GM04503 (cell line): ENCODE measurements around the gene TUFT1.
A peak's percentile ranks its signal among the peaks of the same experiment; 100 is the strongest.
"Not testable (repeated sequence)": the region's sequence is repeated elsewhere in the genome, so short reads cannot be mapped to it uniquely, and the experiment has no call there.

Experiments used
- DNase-seq: peaks from one replicate; pipeline ENCODE4 v3.0.0-alpha.2; 2012; ENCODE audit warnings: low read depth

The TUFT1 gene

DNA sequence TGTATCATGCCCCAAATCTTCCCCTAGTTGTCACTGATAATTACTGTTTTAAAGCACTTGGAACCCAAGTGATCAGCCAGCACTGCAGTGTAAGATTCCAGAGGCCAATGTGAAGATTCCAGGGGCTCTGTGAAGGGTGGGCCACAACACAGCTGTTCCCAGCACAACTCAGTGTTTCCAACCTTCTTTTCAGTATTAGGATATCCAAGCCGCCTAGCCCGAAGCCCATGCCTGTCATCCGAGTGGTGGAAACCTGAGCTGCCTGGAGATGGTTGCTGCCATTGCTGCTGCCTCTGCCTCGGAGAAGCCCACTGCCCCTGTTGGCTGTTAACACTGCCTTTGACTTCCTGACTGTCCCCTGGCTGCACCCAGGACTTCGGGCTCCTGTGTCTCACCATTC is 41.3 kb downstream of the TUFT1 start:
- no peak for DNase-seq

DNA sequence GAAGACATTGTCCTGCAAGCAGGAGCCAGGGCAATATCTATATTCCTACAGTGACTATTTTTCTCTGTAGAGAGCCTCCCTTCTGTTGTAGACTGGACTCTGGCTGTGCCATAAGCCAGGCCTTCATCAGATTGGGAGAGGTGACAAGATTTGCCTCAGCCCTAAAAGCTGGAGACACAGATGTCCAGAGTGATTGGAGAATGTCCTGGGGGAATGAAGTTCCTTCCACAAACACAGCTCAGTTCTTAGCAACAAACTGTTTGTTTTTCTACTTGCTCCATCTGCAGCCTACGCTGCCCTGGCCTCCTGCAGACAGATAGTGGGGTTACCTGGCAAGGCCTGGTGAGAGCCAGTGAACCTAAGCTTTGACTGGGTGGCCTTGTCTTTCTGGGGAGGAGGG is 41.8 kb downstream of the TUFT1 start:
- no peak for DNase-seq

DNA sequence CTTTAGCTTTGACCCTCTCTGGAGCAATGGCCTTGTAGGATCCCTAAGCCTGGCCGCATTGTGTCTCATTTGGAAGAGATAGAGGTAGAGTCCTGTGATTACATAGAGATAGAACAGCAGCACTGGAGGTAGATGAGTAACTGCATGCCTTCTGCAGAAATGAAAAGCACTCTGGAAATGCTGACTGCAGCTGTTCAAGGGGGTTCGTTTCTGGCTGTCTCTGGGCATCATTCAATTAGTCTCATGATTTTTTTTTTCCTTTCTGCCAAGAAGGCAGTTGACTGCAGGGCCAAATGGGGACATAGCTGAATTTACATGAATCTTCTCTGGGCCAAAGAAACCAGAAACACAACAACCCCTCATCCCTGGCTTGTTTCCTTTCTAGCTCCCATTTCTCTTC is 43.7 kb downstream of the TUFT1 start:
- DNase-seq, result no peak

DNA sequence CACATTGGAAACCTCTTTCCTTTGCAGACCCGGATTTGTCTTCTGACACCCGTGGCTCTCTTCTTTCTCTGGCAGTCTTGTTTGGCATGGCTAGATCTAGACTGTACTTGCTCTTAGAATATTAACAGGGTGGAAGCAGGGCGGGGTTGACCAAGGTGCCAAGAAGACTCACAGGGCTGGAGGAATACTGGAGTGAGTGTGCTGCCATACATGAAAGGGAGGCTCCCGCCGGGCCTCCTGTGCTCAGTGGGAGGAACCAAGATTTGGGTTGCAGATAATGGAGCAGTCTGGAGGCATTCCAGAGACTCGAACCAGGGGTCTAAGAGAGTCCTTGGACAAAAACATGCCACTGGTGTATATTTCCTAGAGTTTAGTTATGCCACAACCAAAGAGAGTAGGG is 44.2 kb downstream of the TUFT1 start:
- DNase-seq, result no peak

DNA sequence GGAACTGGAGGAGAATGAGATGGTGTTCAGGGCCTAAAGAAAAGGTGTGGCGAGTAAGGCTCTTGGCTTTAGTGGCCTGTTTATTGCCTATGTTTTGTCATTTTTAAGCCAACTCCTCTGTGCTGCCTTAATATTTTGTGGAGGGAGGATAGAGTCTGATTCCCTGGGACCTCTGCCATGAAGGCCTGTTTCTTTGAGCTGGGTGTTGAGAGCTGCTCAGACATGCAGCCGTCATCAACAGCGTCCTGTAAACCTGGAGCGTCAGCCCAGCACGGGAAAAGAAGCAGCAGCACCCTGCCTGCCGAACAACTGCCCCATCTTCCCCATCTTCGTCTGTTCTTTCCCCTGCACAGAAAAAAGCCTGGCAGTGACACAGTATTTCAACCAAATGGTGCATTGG is 44.7 kb downstream of the TUFT1 start:
- no peak for DNase-seq

DNA sequence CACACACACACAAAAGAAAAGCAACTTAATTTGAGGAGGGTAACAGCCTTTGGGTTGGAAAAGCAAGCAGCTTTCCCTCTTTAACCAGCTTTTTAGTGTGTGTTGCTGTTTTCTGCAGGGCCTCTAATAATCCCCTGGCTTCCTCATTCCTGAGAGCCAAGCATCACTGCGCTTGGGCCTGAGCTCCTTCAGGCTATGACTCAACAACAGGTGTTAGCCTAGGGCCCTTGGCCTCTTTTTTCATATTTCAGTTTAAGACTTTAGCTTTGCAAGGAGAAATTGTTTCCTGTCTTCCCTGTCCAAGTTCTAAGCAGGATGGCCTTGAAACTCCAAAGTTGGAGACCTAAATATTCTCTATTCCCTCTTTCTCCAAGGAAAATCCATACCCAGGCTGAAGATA is 45.5 kb downstream of the TUFT1 start:
- no peak for DNase-seq

DNA sequence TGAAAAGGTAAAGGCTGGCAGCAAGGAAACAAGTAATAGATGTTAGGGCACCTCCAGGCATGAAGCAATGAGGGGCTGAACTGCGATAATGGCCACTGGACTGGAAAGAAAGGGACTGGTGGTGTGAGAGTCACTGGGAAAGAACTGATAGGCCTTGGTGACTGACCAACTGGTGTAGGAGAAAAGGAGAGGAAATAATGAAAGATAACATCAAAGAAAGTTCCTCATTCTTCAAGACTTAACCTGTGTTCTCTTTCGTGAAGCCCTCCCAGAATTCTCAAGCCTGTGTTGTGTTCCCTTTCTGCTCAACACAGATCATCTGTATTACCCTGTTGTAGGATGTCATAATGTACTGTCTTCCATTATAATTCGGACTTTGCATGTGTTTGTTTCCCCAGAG is 50.9 kb downstream of the TUFT1 start:
- no peak for DNase-seq

DNA sequence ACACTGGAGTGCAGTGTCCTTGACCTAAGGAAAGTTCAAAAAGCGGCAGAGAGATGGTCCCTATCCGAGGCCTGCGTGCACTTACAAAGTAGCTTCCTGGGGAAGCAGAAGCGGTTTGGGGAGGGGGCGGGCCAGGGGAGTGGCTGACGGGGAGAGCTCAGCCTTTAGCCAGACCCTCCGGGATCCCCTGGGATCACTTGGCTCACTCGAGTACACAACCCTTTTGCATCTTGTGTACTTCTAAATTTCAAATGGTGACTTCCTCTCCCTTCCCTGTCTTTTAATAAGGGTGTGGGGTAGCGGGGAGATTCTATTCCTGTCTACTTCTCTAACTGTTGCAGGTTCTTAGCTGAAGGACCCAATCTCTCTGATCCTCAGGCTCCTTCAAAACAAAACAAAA is 53.6 kb downstream of the TUFT1 start:
- no peak for DNase-seq

DNA sequence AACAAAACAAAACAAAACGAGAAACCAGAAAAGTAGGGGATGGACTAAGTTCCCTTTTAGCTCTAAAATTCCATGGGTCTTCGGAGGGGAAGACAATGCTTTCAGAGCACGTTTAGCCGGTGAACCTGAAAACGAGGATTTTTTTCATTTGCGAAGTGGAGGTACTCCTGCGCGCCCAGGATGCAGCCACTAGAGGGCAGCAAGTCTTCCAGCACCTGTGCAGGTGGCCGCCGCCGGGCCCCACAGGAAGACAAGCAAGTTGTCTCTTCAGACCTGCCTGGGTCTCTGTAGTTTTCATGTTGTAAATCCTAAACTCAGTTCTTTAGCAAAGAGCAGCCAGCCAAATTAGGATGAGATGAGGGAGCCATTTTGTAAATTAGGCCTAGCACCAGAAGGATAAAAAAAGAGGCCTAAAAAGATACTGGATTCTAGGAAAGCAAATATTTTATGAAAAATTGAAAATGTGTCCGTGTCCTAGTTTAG is 54.1 kb downstream of the TUFT1 start:
- no peak for DNase-seq

DNA sequence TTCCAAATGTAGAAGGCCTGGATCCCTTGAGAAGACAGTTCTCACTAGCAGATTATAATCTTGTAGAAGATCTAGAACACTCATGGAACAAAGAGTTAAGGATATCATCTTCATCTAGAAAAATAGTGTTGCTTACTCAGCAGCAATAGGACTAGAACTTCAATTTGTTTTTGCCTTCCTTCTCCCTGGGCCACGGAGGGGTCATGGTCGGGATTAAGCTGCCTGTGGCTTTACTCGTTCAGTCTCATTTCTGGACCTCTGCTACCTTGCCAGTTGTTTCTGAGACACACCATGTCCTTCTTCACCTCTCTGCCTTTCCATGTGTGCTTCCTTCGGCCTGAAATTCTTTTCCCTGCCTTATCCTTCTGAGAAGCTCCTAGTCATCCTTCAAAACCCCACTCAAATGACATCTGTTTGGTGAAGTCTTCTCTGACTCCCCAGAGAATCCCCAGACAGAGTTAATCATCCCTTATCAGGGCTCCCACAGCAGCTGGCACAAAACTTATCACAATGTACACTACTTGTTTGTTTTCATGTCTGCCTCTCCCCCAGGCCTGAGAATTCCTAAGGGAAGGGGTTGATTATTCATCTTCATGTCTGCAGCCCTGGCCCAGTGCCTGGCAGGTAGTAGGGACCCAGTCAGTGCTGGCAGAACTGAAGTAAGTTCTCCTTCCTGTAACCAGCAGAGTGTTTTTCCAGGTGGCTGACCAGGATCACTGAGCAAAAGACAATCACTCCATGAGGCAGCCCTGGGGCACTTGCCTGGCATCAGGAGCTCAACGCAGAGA is 56.3 kb downstream of the TUFT1 start:
- DNase-seq, result no peak

DNA sequence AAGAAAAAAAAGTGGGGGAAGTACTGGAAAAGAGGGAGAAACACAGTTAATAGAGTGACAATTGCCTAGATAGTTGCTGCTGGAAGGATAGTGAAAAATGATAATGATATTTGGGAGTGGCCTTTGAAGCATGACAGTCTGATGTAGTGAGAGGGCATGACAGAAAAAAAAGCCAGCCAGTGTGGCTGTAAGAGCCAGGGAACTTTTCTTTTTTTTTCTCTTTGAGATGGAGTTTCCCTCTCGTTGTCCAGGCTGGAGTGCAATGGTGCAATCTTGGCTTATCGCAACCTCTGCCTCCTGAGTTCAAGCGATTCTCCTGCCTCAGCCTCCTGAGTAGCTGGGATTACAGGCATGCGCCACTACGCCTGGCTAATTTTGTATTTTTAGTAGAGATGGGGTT is 62.4 kb downstream of the TUFT1 start:
- not testable (repeated sequence) for DNase-seq

DNA sequence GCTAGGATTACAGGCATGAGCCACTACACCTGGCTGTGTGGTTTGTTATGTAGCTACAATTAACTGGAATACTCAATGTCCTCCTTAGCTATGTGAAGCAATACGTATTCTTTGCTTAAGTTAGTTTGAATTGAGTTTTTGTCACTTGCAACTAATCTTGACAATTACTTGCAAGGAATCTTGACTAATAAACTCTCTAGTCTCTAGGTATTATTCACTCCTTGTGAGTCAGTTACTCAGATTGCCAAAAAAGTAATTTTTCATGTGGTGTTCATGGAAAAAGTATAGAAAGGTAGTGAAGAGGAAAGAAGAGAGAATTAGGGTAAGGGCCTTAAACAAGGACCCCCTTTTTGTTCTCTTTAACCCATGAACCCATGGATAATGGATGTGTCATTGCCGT is 64.2 kb downstream of the TUFT1 start:
- no peak for DNase-seq

DNA sequence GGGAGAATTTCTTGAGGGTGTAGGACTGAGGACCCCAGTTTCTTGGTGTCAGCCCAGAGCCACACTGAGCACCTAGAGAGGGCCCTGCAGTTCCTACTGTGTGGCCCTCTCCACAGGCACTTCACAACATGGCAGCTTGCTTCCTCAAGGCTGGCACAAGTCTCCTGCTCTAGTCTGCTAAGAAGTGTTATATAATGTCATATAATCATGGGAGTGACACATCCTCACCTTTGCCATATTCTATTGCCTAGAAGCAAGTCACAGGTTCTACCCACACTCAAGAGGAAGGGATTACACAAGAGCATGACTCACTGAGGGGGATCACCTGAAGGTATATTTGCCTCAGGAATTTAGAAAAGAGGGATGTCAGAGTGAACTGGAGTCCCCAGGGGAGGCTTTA is 66.3 kb downstream of the TUFT1 start:
- no peak for DNase-seq

DNA sequence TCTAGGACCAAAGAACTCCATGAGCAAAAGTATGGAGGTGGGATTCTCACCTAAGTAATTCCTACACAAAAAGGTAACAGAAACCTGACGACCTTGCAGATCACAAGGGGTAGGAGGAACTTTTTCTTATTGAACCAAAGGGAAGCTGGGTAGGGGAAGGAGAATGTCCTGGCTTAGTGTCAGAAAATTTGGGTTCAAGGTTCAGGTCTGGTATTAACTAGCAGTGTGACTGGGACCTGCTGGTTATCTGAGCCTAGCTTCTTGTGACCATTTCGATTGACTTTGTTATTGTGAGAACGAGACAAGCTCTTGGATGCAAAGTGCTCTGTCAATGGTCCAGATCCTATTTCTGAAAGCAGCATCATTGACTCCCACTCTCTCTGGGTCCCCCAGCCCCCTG is 66.7 kb downstream of the TUFT1 start:
- DNase-seq, result no peak

DNA sequence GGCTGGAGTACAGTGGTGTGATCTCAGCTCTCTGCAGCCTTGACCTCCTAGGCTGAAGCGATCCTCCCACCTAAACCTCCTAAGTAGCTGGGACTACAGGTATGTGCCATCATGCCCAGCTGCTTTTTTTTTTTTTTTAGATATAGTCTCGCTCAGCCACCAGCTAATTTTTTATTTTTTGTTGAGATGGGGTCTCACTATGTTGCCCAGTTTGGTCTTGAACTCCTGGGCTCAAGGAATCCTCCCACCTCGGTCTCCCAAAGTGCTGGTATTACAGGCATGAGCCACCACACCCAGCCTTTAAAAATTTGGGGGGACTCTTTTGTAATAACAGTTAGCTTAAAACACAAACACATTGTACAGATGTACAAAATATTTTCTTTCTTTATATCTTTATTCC is 70.0 kb downstream of the TUFT1 start:
- no peak for DNase-seq

DNA sequence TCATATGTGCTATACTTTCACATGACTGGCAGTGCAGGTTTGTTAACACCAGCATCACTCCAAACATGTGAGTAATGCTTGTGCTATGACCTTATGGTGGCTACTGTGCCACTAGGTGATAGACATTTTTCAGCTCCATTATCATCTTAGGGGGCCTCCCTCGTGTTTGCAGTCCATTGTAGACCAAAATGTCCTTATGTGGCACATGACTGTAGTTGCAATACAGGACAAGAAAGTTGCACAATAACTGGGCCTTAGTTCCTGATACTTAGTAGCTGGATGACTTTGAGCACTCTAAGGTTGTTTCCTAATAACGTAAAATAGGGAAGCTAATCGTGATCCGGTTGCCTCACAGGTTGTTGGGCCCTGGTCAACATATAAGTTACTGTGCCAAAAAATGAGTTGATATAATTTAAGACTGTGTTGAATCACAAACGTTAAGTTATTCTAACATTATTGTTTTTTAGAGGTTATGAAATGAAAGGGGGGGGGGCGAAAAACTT is 71.2 kb downstream of the TUFT1 start:
- peak; percentile 44 for DNase-seq

DNA sequence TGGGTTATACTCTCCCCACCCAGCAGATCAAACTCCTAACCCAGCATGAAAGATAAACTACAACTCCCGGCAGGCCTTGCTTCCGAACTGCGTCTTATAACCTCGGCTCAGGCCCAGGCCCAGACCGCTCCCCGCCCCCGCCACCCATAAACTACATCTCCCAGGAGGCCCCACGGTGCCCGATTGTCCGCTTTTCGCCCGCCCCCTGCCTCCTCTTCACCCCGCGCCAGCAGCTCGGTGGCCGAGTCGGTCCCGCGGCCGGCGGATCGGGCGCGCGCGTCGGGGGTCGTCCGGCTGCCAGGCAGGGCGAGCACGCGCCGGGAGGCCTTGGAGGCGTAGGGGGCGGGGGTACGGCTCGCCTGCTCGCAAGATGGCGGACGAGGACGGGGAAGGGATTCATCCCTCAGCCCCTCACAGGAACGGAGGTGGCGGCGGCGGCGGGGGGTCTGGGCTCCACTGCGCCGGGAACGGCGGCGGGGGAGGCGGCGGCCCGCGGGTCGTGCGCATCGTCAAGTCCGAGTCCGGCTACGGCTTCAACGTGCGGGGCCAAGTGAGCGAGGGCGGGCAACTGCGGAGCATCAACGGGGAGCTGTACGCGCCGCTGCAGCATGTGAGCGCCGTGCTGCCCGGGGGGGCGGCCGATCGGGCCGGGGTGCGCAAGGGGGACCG is 71.9 kb downstream of the TUFT1 start, which contains the start of gene SNX27:
SNX27 (plus strand) TSS at position 219 of the 669 bp plus-strand sequence; CDS start at position 371, 152 bp downstream.
- DNase-seq, result peak; percentile 49

DNA sequence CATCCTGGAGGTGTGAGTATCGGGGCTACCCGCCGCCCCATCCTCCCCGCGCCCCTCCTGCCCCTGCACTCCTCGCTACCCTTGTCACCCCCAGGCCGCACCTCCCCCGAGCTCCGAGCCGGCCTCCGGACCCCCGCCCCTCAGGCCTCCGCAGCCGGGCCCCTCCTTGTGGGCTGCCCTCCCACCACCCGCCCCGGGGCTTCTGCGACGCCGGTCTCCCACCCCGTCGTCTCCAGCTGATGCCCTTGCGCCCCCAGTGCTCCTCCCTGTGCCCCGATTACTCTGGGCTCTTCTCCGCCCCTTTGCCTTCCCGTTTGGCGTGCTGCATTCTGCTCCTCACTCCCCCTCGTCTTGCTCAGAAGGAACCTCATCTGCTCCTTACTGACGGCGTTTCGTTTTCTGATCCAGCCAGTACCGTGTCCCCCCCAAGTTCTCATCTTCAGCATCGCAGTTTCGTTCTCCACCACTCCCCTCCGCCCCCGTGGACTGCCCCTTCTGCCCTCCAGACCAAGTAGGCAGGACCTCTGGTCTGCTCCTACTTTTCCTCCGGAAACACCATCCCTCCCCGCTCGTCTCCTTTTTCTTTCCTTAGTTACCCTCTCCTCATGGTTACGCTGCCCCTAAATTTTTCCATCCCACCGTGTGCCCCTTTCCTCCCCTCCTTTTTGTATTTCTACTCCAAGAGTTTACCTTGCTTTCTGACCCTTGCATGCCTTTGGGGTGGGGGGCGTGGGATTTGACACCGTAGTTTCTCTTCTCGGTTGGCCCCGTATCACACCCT is 72.6 kb downstream of the TUFT1 start:
- DNase-seq, result no peak

DNA sequence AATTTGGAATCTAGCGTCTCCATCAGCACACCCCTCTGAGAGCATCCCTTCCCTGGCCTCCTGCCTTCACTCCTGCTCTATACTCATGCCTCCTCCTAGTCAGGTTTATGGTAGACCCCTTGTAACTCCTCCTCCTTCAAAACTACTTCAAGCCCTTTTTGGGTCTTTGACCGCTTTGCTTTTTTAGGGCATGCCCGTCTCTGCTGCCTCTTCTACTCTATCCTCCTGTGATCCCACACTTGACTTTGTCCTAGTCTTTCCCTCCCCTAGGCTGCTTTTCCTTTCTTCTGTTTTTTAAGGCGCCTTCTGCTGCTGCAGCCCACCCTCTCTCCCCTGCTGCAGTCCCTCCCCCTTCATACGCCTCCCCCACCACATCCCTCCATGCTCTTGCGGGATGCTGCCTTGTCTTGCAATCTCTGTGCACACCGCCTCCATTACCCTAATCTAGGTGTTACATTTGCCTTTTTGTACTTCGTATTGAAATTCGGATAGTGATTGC is 73.2 kb downstream of the TUFT1 start:
- no peak for DNase-seq

DNA sequence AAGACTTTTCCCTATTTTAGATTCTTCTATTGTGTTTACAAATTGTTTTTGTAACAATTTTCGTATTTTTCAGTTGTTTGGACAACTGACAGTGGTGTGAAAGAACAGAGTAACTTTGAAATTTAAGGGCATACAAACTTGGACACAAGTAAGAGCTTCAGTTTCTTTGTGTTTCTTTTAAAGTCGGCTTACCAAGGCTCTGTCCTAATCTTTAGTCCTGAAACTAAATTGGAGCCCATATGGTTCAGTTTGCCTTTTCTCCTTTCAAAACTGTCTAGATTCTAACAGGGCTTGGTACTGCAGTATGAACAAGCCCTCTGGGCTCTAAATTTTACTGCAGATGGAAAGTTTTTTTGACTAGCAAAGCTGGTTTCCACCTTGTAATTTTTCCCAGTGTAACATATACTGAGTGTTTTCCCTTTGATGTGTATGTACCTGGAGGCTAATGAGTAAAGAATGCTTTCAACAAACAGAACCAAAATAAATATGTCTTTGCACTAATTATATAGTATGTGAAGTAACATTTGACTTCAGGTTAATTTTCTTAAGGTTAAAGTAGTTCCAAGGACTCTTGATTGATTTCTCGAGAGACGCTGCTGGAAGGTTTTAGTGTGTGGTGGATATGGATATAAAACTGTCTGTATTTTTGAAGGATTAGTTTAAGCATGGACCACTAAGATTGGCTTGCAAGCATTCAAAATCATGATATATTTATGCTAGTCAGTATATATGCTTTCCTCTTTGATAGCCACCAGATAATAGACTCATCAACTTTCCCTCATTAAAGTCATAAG is 75.8 kb downstream of the TUFT1 start:
- no peak for DNase-seq

DNA sequence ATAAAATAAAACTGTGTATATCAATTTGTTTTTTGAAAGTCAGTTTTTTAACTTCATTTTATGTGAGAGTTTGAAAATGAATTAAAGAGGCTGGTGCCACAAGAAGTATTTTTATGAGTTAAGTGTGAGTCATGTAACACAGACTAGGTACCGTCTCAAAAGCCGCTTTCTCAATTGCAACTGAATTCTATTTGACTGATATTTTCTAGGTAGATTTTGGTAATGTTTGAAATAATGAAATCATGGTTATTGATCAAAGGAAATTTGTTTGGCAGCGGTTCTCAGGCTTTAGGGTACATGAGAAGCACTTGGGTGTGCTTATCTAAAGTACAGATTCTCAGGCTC is 76.4 kb downstream of the TUFT1 start:
- DNase-seq, result no peak

DNA sequence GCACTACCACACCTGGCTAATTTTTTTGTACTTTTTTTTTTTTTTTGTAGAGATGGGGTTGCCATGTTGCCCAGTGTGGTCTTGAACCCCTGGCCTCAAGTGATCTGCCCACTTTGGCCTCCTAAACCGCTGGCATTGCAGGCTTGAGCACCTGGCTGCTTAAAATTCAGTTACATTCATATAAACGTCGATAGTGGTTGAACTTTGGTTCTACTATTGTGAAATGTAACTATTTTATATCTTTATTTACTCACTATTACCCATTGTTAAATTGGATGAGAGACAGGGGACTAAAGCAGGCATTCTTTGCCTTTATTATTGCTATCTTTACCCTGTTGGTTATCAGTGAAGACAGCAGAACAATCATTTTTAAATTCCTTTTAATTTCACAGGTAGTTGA is 77.9 kb downstream of the TUFT1 start:
- no peak for DNase-seq
